Astrocyte of the spinal cord (primary cell): Measurements from ENCODE around the gene C1orf232.

ENCODE experiments used
- DNase-seq: peaks from one replicate; pipeline ENCODE4 v3.0.0; 2011; ENCODE audit warnings: low read depth, low spot score
- H3K4me3 ChIP-seq: 2 replicates; pipeline ENCODE4 v1.5.1; 2011; ENCODE audit warnings: low read depth, mild to moderate bottlenecking, low read length, moderate library complexity
- in situ Hi-C: cut with HindIII; loops from 2 replicates; pipeline ENCODE4 v1.10.0; 2017; ENCODE audit warnings: low sequenced_read_pairs
- TF ChIP-seq, protein P1 (sequence below): IDR thresholded peaks from 2 replicates; pipeline ENCODE4 v1.5.1; 2012; ENCODE audit warnings: low read depth, mild to moderate bottlenecking, low read length, inconsistent platforms

Gene C1orf232

DNA sequence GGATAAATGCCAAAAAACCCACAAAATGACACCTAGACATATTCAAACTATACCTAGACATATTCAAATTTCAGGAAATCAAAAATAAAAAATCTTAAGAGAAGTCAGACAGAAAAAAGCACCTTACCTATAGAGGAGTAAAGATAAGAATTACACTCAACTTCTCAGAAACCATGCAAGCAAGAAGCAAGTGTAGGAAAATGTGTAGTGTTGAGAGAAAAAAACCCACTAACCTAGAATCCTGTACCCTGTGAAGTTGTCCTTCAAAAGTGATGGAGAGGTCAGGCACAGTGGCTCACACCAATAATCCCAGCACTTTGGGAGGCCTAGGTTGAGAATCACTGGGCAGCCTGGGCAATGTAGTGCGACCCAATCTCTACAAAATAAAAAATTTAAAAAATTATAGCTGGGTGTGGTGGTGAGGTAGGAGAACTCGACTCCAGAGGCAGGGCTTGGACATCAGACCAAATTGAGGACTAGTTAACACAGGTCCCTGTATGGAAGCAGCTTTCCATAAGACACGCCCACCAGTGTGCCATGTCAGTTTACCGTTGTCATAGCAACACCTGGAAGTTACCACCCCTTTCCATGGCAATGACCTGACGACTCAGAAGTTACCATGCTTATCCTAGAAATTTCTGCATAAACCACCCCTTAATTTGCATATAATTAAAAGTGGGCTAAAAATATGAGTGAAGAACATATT, 36.5 kb downstream of the C1orf232 start:
- no peak for DNase-seq

DNA sequence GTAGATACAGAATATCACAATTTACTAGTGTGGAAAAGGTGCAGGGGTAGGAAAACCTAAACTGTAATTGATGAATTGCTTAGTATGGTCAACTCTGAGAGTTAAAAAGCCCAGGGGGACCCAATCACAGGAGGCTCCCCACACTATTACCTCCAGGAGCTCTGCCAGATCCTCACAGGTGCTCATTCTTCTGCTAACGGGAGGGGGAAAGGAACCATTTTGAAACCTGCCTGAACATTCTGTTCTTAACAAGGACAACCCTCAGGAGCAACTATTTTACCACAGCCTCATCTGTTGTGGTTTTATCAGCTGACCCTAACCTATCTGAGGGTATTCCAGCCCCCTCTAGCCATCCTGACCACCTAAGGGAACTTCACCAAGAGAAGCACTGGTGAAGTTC, 38.1 kb downstream of the C1orf232 start:
- DNase-seq: no peak
- H3K4me3 ChIP-seq: no peak overlapping the region
- in situ Hi-C loops: no loop called here
- TF ChIP-seq, protein P1, sequence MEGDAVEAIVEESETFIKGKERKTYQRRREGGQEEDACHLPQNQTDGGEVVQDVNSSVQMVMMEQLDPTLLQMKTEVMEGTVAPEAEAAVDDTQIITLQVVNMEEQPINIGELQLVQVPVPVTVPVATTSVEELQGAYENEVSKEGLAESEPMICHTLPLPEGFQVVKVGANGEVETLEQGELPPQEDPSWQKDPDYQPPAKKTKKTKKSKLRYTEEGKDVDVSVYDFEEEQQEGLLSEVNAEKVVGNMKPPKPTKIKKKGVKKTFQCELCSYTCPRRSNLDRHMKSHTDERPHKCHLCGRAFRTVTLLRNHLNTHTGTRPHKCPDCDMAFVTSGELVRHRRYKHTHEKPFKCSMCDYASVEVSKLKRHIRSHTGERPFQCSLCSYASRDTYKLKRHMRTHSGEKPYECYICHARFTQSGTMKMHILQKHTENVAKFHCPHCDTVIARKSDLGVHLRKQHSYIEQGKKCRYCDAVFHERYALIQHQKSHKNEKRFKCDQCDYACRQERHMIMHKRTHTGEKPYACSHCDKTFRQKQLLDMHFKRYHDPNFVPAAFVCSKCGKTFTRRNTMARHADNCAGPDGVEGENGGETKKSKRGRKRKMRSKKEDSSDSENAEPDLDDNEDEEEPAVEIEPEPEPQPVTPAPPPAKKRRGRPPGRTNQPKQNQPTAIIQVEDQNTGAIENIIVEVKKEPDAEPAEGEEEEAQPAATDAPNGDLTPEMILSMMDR: no peak

More for the DNA sequence above, 36.5 kb downstream of the C1orf232 start:
- TF ChIP-seq, protein P1: no peak
- in situ Hi-C loops: no loop called here
- H3K4me3 ChIP-seq: no peak overlapping the region

DNA sequence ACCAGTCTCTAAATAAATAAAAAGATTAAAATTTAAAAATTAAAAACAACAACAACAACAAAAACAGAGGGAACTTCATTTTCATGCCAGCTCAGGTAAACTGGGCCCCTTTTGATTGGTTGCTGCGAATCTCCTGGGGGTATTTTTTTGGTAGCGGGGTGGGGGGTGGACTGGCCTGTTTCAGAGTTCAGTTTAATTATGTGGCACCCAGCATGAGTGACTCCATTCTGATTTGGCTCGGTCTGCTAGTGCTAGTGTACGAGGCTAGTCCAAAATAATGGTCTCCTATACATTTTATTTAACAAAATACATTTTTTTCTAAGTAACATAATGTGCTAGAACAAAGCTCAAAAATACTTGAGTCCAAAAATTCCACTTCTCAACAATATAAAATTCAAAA, 39.0 kb downstream of the C1orf232 start:
- DNase-seq: no peak
- H3K4me3 ChIP-seq: no peak overlapping the region
- TF ChIP-seq, protein P1: no peak
- in situ Hi-C loops: no loop called here

DNA sequence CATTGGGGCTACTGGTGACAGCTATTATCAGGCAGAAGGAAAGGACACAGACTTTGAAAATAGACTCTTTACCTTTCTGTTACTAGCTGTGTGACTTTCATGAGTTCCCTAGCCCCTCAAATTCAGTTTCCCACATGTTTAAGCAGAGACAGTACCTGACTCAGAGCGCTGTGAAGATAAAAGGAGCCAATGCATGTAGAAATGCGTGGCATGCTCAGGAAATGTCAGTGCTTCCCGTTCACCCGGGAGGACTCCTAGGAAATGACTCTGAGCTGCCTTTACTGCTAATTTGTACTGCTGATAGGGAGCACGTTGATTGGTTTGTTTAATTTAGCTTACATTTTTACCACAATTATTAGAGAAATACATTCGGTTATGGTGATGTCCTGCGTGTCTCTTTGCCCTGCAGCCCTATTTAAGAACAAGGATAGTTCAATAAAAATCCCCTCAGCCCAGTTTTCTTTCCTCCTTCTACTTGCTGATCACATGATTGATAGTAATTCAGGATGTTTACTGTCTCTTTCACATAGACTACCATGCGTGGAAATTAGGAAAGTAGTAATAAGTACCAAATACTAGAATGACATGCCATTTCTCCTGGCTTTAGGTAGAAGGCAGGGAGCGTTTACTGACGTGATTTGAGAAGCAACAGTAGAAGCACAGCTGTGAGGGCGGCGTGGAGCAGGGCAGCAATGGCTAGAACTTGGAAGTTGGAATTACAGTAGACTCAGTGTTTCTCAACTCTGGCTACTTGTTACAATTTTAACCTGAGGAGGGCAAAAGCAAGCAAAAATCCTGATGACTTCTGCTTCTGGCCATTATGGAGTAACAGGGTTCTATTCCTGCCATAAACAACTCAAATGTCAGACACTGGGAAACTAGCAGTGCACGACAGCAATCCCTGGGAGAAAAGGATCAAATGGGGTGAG, 41.3 kb downstream of the C1orf232 start:
- TF ChIP-seq, protein P1: no peak
- no peak overlapping the region for H3K4me3 ChIP-seq
- in situ Hi-C loops: no loop called here
- no peak for DNase-seq

DNA sequence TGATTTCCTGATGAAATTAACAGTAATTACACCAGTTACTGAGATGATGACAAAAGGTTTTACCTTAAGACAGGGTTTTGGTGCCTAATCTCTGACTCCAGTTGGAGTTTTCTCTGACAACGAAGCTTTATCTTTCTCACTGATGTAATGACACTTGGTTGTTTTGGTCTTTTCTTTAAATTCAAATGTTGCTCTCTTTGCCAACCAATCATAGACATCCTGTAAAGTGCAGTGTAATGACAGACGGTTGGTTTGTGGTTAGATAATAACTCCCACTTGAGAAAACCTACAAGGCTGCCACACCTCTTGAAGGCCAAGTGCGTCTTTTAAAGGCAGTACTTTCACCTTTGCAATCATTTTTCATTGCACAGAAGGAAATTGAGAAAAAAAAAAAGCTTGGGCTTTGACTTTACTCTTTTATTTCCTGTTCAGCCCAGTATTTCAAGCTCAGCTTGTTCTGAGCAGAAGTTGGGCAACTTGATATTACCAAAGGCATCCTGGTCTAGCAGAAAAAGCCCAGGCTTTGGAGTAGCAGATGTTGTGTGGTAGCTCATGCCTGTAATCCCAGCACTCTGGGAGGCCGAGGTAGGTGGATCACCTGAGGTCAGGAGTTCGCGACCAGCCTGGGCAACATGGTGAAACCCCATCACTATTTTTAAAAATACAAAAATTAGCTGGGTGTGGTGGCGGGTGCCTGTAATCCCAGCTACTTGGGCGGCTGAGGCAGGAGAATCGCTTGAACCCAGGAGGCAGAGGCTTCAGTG, 42.3 kb downstream of the C1orf232 start:
- no peak overlapping the region for H3K4me3 ChIP-seq
- TF ChIP-seq, protein P1: no peak
- DNase-seq: peak; percentile 33
- in situ Hi-C loops: no loop called here

DNA sequence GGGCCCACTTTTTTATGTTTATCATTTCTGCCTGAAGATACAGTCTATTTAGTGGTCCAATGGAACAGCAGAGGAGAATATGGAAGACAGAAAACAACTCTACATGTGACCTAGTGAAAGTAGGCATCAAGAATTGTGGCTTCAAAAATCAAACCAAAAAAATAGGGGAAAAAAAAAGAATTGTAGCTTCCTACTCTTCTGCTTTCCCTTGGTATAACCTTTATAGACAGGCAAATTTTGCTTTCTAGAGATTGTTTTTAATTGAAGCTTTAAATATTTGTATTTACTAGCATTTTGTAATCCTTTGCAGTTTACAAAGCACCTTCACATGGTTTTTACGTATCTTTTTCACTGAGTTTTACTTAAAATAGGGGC, 42.8 kb downstream of the C1orf232 start:
- no peak overlapping the region for H3K4me3 ChIP-seq
- DNase-seq: no peak
- in situ Hi-C loops: no loop called here
- TF ChIP-seq, protein P1: no peak
